Aorta (tissue), 5 donors: ENCODE data around the gene EXOSC1. TPM values are rescaled to one million over a fixed set of nuclear protein-coding genes. Genes with fewer than 3 reads are reported as not detected.
A peak's percentile ranks its signal among the peaks of the same experiment; 100 is the strongest.

ENCODE experiments used
- ATAC-seq: fragments of 200-7000 bp; cut with Tn5 transposase; one replicate; pipeline ENCODE4 v1.9.1; 2022; ENCODE audit warnings: moderate library complexity; ENCODE audit not compliant: low FRiP score
- DNase-seq, 2 donors: peaks; one replicate each; pipeline ENCODE4 v3.0.0-alpha.2; 2020
- H3K27ac ChIP-seq, 2 donors: one replicate each; pipeline ENCODE4 v1.5.1; 2013; ENCODE audit warnings: low read length in 2 of 2, mild to moderate bottlenecking in 2 of 2, moderate library complexity in 2 of 2, control low read depth in 1 of 2, inconsistent platforms in 1 of 2, low read depth in 1 of 2
- H3K27me3 ChIP-seq, 2 donors: one replicate each; pipeline ENCODE4 v1.6.1; 2013; ENCODE audit warnings: control low read depth in 1 of 2, low read length in 1 of 2, mild to moderate bottlenecking in 1 of 2, moderate library complexity in 1 of 2; ENCODE audit not compliant: insufficient read depth in 2 of 2, control insufficient read depth in 1 of 2
- H3K36me3 ChIP-seq, 2 donors: one replicate each; pipeline ENCODE4 v1.6.1; 2013; ENCODE audit warnings: control low read depth in 1 of 2, low read length in 1 of 2, mild to moderate bottlenecking in 1 of 2; ENCODE audit not compliant: insufficient read depth in 2 of 2, control insufficient read depth in 1 of 2
- H3K4me1 ChIP-seq, 2 donors: one replicate each; pipeline ENCODE4 v1.6.1; 2013; ENCODE audit warnings: low read length in 2 of 2, control low read depth in 1 of 2, mild to moderate bottlenecking in 1 of 2, moderate library complexity in 1 of 2; ENCODE audit not compliant: insufficient read depth in 2 of 2, control insufficient read depth in 1 of 2
- H3K4me3 ChIP-seq, 2 donors: one replicate each; pipeline ENCODE4 v1.5.1; 2013; ENCODE audit warnings: low read length in 2 of 2, control low read depth in 1 of 2, mild to moderate bottlenecking in 1 of 2
- H3K9me3 ChIP-seq: one replicate; pipeline ENCODE4 v1.6.1; 2013; ENCODE audit warnings: mild to moderate bottlenecking, low read length; ENCODE audit not compliant: control insufficient read depth
- WGBS, 2 donors: extraction: QIAGEN DNeasy Blood & Tissue Kit; methylation state at CpG; one replicate each; pipeline ENCODE4 v1.1.7; 2013; 5-methylcytosine and 5-hydroxymethylcytosine counted together
- intact Hi-C, 2 donors: fragments of 100-400 bp; cut with DNase I; formaldehyde crosslinking; loops; one replicate each; pipeline versions ENCODE4 v1.14.2 to v1.15.0; 2022
- polyA plus RNA-seq, 2 donors: library from polyadenylated mRNA; stranded (reverse); fragments of 200-250 nt; gene quantifications; one replicate each; pipeline ENCODE4 v1.2.3, GENCODE V29; 2013
- total RNA-seq, 2 donors: library from RNA; stranded (reverse); fragmentation: NEBNext Ultra II Directional; extraction: Animal tissue kit (Norgen Biotek cat#: 25700); gene quantifications; one replicate each; pipeline ENCODE4 v1.2.1, GENCODE V29; 2021
- donor health status: healthy with polysubstance abuse.
- donor health status: Bipolar disorder and iron deficiency.
- donor health status: DM: no; HTN: no; CAD: no.
- donor health status: DM: no; HTN: no; CAD: no.
- donor health status: DM: yes; HTN: yes; CAD: no.

EXOSC1 gene
- total and polyA plus RNA-seq, 4 donors, result 25.6 to 41.9 (median 33.3) TPM

GRCh38 chr10:97399843-97400545 is 45.8 kb downstream of the EXOSC1 start:
- intact Hi-C loops, result no loop called here

GRCh38 chr10:97396056-97396455 is 49.8 kb downstream of the EXOSC1 start:
- H3K4me1 ChIP-seq, result peaks cover 0 to 2% of the 10 kb centered on the region in 2 donors
- no peak for DNase-seq
- no peak for ATAC-seq
- no peaks in the 10 kb centered on the region for H3K9me3 ChIP-seq
- no peak overlapping the region for H3K4me3 ChIP-seq
- WGBS, 2 donors, result 70 to 98% methylated on average over 4 of the region's 4 CpGs
- H3K27ac ChIP-seq, result no peak overlapping the region
- H3K36me3 ChIP-seq, result no peaks in the 10 kb centered on the region
- intact Hi-C loops, result no loop called here
- no peaks in the 10 kb centered on the region for H3K27me3 ChIP-seq

More at GRCh38 chr10:97399843-97400545, 45.8 kb downstream of the EXOSC1 start:
- H3K4me1 ChIP-seq, result peaks cover 0 to 2% of the 10 kb centered on the region in 2 donors
- no peaks in the 10 kb centered on the region for H3K9me3 ChIP-seq
- H3K27ac ChIP-seq, result peak overlapping the region in 1 of 2 donors; percentile 62
- WGBS, 2 donors, result 35 to 45% methylated on average over 21 of the region's 21 CpGs
- peak in 1 of 2 donors; percentile 81 for DNase-seq
- H3K36me3 ChIP-seq, result no peaks in the 10 kb centered on the region
- H3K4me3 ChIP-seq, result no peak overlapping the region
- peak; percentile 12 for ATAC-seq
- no peaks in the 10 kb centered on the region for H3K27me3 ChIP-seq

- intact Hi-C loops, result no loop called here
- ATAC-seq (no peak), DNase-seq (no peak)
- Histone ChIP-seq H3K4me1 (no peaks in the 10 kb centered on the region), H3K4me3 (no peak overlapping the region), H3K27me3 (no peaks in the 10 kb centered on the region), H3K27ac (no peak overlapping the region), H3K9me3 (no peaks in the 10 kb centered on the region), H3K36me3 (peaks cover 0 to 2% of the 10 kb centered on the region in 2 donors)
- 91 to 93% methylated on average over 8 of the region's 8 CpGs for WGBS, 2 donors
These were observed 52.7 kb downstream of the EXOSC1 start for GRCh38 chr10:97393034-97393573.

- Histone ChIP-seq H3K4me1 (no peaks in the 10 kb centered on the region), H3K9me3 (no peaks in the 10 kb centered on the region), H3K27me3 (no peaks in the 10 kb centered on the region), H3K27ac (no peak overlapping the region), H3K4me3 (no peak overlapping the region), H3K36me3 (peaks cover 0 to 2% of the 10 kb centered on the region in 2 donors)
- ATAC-seq (no peak), DNase-seq (no peak)
- WGBS, 2 donors, result 94 to 95% methylated on average over 5 of the region's 5 CpGs
- intact Hi-C loops, result no loop called here
These were observed 55.7 kb downstream of the EXOSC1 start for GRCh38 chr10:97390091-97390490.

GRCh38 chr10:97388152-97388551 is 57.7 kb downstream of the EXOSC1 start:
- intact Hi-C loops, result no loop called here
- WGBS, 2 donors, result 95 to 98% methylated on average over 5 of the region's 5 CpGs
- Histone ChIP-seq H3K4me3 (no peak overlapping the region), H3K27me3 (no peaks in the 10 kb centered on the region), H3K27ac (no peak overlapping the region), H3K36me3 (peaks cover 0 to 2% of the 10 kb centered on the region in 2 donors), H3K9me3 (no peaks in the 10 kb centered on the region), H3K4me1 (no peaks in the 10 kb centered on the region)
- no peak for ATAC-seq
- peak in 1 of 2 donors; percentile 70 for DNase-seq

Other genes with a start within 250 kb of the EXOSC1 start
- 1 to 10 TPM; 9.0 to 9.4 TPM for gene ARHGAP19, start 153.4 kb downstream of the EXOSC1 start, total RNA-seq
- gene ARHGAP19, start 153.4 kb downstream of the EXOSC1 start, polyA plus RNA-seq, result 10 to 100 TPM in 1 of 2 donors, 1 to 10 TPM in 1; 1.8 to 12.8 TPM
- 1 to 10 TPM; 2.4 to 4.5 TPM for gene FRAT1, start 126.7 kb downstream of the EXOSC1 start, total RNA-seq
- gene FRAT1, start 126.7 kb downstream of the EXOSC1 start, polyA plus RNA-seq, result 1 to 10 TPM; 1.5 TPM
- gene FRAT2, start 111.3 kb downstream of the EXOSC1 start, total RNA-seq, result 1 to 10 TPM; 5.5 to 8.6 TPM
- 1 to 10 TPM; 3.0 to 7.0 TPM for gene FRAT2, start 111.3 kb downstream of the EXOSC1 start, polyA plus RNA-seq
- 10 to 100 TPM; 25.1 to 31.9 TPM for gene RRP12, start 44.7 kb downstream of the EXOSC1 start, total RNA-seq
- 10 to 100 TPM in 1 of 2 donors, 1 to 10 TPM in 1; 6.4 to 10.7 TPM for gene RRP12, start 44.7 kb downstream of the EXOSC1 start, polyA plus RNA-seq
- gene PGAM1, start 19.8 kb downstream of the EXOSC1 start, total RNA-seq, result 100 to 1,000 TPM; 145 to 148 TPM
- 100 to 1,000 TPM; 134 to 189 TPM for gene PGAM1, start 19.8 kb downstream of the EXOSC1 start, polyA plus RNA-seq
- 10 to 100 TPM; 29.6 to 35.6 TPM for gene ZDHHC16, start 169 bp upstream of the EXOSC1 start, total RNA-seq
- 10 to 100 TPM; 17.8 to 27.8 TPM for gene ZDHHC16, start 169 bp upstream of the EXOSC1 start, polyA plus RNA-seq
- gene MMS19, start 52.4 kb upstream of the EXOSC1 start, total RNA-seq, result 10 to 100 TPM; 34.3 to 63.8 TPM
- 10 to 100 TPM; 16.2 to 73.4 TPM for gene MMS19, start 52.4 kb upstream of the EXOSC1 start, polyA plus RNA-seq
- gene UBTD1, start 52.9 kb upstream of the EXOSC1 start, total RNA-seq, result 10 to 100 TPM; 15.1 to 15.8 TPM
- gene UBTD1, start 52.9 kb upstream of the EXOSC1 start, polyA plus RNA-seq, result 10 to 100 TPM; 10.1 to 18.9 TPM
- under 1 TPM; 0.39 to 0.78 TPM for gene ANKRD2, start 126.8 kb upstream of the EXOSC1 start, total RNA-seq
- 1 to 10 TPM; 1.4 to 3.1 TPM for gene ANKRD2, start 126.8 kb upstream of the EXOSC1 start, polyA plus RNA-seq
- 1 to 10 TPM; 1.9 to 4.6 TPM for gene HOGA1, start 138.4 kb upstream of the EXOSC1 start, total RNA-seq
- gene HOGA1, start 138.4 kb upstream of the EXOSC1 start, polyA plus RNA-seq, result 1 to 10 TPM; 3.9 to 4.0 TPM
- gene C10orf62, start 143.7 kb upstream of the EXOSC1 start, total RNA-seq, result under 1 TPM; 0.29 to 0.42 TPM
- under 1 TPM in 1 of 2 donors, not detected in 1; 0.54 TPM for gene C10orf62, start 143.7 kb upstream of the EXOSC1 start, polyA plus RNA-seq
- gene MORN4, start 187.5 kb upstream of the EXOSC1 start, total RNA-seq, result 1 to 10 TPM; 1.4 to 6.6 TPM
- gene MORN4, start 187.5 kb upstream of the EXOSC1 start, polyA plus RNA-seq, result 1 to 10 TPM; 4.5 to 8.8 TPM
- 10 to 100 TPM; 14.2 to 16.7 TPM for gene PI4K2A, start 194.7 kb upstream of the EXOSC1 start, total RNA-seq
- gene PI4K2A, start 194.7 kb upstream of the EXOSC1 start, polyA plus RNA-seq, result 10 to 100 TPM in 1 of 2 donors, 1 to 10 TPM in 1; 6.5 to 10.0 TPM
- gene AVPI1, start 241.2 kb upstream of the EXOSC1 start, total RNA-seq, result 10 to 100 TPM; 17.1 to 18.3 TPM
- gene AVPI1, start 241.2 kb upstream of the EXOSC1 start, polyA plus RNA-seq, result 10 to 100 TPM; 12.4 to 15.1 TPM